DMS153 treated with DMSO at 0.1 percent for 48 hours (cell line): ENCODE measurements around the gene CUL1.
A peak's percentile ranks its signal among the peaks of the same experiment; 100 is the strongest.
"Not testable (repeated sequence)": the region's sequence is repeated elsewhere in the genome, so short reads cannot be mapped to it uniquely, and the experiment has no call there.

Source experiments
- DNase-seq: peaks from one replicate; lab custom pipeline; 2025; ENCODE audit not compliant: unreplicated experiment; lab: John Stamatoyannopoulos, UW

The CUL1 gene

DNA sequence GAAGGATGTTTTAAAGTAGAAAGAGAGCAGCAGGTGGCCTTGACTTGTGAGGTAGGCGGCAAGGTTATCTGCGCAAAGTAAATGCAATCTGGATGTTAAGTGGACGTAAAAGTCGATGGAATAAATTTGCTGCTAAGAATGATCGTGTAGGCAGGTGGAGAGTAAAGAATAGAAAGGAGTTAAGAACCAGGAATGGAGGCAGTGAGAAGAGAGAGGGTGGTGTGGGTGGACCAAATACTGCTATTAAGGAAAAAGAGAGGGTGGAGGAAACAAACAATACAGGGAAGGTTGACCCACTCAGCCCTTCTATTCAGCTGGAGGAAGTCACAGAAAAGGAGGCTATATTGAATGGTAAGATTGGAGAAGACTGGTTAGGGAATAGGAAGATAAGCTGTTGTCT, 1.9 kb upstream of the CUL1 start:
- no peak for DNase-seq

DNA sequence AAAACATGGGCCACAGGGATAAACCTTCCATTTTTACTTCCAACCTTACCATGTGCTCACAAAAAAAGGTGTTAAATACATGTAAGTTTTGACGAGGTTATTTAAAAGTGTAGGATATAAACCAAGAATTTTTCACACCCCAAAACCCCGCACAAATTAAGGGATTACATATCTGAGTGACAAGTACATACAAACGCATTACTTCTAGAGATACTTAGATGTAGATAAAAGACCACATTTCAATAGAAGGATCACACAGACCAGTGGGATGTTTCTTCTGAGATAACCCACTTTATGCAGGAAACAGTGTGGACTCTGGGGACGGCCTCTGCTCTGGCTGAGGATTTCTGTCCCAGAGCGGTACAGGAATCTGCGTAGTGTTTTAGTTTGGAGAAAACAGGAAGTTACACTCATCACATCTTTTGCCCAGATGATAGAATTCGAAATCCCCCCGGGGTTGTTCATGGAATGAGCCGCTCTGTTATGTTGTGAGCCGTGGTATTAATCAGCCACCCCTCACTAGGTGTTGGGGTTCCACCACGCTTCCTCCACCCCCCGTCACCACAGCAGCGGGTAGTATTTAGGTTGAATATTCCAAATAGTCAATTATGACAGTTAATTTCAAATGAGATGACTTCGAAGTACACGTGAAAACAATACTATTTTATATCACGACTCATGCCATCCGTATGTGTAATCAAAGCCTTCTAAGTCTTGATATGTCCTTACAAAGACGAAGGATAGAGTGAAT, 1.3 kb upstream of the CUL1 start:
- DNase-seq: no peak

DNA sequence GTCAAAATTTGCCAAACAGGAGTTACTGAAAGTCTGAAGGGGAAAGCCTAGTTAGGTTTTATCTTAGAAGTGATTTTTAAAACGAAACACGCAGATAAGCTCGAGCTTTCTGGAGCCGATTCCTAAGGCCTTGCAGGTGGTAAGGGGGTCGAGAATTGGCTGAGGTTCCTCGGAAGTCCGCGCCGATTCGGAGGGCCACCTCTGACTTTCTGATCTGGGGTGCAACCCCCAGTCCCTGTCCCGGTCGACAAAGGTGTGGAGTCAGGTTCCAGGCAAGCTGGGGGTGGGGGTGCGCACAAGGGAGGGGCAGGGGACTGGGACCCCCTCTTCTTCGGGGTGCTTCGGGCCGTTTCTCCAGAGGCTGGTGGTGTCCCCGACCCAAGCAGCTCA, 701 bp upstream of the CUL1 start:
- peak; percentile 10 for DNase-seq

DNA sequence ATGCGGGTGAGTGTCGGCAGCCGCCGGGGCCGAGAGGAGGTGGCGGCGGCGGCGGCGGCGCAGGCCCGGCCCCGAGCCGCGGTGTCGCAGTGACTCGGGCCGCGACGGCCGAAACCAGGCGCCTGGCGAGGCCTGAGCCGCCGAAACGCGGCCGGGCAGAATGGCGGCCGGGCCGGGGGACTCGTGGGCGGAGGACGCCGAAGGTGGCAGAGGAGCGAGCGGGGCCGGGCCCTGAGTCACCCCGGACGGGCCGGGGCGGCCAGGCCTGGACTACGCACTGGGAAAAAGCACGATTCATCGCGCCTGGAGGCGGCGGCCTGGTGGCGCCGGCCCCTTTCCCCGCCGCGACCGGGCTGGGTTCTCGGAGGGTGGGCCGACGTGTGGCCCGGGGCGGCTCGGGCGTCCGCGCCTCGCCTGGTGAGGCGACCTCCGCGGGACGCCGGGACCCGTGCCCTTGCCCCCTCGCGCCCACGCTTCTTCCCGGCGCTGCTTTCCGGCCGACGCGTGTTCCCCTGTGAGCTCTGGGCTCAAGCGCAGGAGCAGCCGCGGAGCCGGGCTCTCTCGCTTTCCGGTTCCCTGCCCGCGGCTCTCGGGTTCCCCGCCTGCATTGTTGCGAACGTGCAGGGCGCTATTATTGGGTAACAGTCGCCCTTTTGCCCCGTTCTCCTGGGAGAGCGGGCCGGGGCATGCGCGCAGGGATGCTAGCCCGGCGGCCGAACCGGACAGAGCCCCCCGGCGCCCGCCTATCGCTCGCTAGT, 500 bp downstream of the CUL1 start:
- no peak for DNase-seq

DNA sequence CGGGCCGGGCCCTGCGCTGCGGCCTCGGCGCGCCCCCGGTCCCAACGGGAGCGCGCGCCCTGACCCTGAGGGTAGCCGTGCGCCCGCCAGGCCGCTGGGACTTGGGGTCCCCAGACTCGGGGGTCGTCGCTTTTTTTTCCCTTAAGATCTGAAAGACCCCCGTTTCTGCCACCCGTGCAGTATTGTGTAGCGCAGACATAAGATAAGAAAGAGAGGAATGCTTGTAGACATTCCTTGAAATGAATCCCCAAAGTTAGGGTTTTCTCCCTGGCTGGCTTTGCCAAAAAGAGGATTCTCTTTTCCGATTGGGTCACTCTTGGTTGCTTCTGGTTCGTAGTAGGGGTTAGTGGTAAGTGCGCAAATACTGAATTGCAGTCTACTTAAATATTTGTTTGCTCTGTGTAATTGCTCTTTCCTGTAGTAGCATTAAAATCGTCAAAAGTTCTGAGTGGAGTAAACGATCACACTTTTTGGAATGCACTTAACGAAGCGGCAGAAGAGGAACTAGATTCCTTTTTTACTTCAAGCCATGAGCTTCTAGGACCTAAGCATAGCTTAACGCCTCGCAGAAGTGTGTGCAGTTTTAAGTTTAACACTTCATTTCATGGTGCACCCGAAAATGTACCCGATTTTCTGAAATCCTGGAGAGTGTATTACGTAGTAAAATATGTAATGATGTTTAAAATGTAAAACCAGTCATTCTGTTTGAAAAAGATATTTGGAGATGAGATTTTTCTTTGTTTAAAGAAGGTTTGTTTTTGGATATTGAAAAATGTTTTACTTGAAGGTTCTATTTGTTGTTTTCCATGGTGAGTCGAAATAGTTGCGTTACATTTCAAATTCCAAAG, 1.3 kb downstream of the CUL1 start:
- DNase-seq: no peak

DNA sequence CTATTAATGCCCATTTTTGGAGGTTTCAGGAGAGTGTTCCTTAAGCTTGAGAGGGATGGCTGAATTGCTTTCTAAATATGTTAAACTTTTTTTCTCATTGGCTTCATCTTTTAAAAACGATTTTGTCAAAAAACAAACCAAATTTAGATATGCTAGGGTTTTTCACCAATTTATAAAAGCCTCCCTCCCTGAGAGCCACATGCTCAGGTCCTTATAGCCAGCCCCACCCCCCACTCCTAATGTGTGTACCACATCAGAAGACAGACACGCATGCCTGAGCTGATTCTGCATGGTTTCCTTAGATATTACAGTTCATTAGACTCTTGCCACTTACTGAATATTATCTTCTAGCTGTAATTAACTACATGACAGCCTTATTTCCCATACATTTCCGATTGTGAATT, 2.0 kb downstream of the CUL1 start:
- no peak for DNase-seq

DNA sequence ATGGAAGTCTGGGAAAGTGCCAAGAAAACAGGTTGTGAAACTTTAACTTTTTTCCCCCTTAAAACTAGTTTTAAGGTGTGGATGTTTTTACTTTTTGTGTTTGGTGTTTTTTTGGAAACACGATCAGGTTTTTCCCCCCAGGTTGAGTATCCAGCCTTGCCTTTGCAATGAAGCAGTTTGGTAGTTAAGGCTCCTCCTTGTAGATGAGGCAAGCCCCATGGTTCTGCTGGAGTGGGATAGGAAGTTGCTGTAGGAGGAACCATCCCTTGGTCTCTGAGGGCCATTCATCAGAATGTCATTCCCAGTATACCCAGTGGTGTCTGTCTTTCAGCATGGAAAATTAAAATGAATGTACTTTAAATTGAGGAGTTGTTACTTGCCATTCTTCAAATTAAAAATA, 2.7 kb downstream of the CUL1 start:
- no peak for DNase-seq

DNA sequence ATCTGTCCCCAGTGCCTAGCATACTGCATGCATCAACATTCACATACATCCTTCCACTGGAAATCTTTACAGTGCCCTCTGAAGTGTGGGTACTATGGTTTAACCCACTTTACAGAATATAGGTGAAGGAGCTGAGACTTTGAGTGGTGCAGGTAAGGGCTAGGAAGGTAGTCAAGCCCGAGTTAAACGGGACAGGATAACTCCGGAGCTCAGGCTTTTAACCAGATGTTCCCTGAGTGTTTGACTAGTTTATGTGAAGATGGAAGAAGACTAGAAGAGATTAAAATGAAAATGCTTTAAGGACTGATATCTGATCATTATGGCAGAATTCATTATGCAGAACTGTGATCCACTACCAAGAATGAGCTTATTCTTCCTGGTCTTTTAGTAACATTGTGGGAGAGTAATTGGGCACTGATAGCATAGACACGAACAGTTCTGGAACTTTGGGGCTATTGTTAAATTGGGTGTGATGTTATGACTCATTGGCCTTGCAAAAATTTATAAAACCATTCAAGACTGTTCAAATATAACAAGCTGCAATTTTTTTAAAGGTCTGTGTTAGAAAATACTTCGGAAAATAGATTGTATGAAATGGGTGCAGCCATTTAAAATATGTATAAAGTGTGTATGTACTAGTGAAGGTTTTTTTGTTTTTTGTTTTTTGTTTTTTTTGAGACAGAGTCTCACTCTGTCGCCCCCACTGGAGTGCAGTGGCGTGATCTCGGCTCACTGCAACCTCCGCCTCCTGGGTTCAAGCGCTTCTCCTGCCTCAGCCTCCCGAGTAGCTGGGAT, 4.4 kb downstream of the CUL1 start:
- DNase-seq: no peak

DNA sequence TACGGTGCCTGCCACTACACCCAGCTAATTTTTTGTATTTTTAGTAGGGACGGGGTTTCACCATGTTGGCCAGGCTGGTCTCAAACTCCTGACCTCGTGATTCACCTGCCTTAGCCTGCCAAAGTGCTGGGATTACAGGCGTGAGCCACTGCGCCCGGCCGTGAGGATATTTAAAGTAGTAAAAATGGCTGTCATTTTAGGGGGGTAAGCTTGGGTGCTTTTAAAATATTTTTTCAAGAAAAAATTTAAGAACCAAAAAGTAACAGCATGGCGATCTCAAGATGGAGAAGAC, 4.9 kb downstream of the CUL1 start:
- not testable (repeated sequence) for DNase-seq

DNA sequence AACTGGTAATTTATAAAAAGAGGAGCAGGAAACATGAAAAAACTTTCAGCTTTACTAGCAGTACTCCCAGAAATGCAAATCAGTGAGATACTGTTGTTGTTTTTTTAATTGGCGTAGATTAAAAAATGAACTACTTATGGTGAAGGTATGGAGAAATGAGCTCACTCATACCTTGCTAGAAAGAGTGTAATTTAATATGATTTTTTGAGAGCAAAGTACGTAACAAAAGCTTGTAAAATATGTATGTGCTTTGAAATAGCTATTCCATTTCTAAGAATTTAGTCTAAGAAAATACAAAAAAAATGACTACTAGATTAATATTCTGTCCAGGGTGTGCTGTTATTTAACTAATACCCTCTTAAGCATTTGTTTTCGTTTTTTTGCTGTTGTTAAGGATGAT, 5.5 kb downstream of the CUL1 start:
- DNase-seq: no peak

DNA sequence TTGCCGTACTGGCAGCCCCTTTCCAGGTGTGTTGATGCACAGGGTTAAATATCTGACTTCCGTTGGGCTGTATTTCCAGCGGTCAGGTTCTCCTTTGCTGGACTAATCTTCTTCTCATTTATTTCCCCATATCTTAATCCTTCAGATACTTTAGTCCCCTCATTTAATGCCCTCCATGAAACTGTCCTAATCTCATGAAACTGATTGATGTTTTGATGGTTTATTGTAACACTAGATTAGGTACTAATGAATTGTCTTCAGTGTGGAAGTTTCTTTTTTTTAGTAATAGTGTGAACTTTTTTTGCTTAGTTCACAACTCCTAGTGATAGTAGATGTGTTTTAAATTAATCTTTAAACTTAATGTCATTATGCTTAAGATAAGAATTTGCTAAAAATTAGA, 6.3 kb downstream of the CUL1 start:
- DNase-seq: no peak

DNA sequence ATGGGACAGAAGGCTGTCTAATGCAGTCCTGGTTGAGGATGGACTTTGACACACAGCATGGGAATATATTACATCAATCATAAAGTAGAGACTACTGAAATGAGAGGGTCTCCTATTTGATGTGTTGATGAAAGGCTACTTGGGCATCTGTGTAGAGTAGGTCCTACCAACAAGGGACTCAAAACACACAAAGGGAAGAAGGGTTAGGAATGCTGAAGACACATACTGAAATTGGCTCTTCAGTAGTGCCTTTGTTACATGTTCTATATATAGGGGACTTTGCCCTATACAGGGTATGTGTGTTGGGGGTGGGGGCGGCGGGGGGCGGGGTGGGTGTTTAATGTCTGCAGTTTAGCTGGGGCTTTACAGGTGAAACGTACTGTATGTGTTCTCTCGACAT, 7.7 kb downstream of the CUL1 start:
- no peak for DNase-seq

DNA sequence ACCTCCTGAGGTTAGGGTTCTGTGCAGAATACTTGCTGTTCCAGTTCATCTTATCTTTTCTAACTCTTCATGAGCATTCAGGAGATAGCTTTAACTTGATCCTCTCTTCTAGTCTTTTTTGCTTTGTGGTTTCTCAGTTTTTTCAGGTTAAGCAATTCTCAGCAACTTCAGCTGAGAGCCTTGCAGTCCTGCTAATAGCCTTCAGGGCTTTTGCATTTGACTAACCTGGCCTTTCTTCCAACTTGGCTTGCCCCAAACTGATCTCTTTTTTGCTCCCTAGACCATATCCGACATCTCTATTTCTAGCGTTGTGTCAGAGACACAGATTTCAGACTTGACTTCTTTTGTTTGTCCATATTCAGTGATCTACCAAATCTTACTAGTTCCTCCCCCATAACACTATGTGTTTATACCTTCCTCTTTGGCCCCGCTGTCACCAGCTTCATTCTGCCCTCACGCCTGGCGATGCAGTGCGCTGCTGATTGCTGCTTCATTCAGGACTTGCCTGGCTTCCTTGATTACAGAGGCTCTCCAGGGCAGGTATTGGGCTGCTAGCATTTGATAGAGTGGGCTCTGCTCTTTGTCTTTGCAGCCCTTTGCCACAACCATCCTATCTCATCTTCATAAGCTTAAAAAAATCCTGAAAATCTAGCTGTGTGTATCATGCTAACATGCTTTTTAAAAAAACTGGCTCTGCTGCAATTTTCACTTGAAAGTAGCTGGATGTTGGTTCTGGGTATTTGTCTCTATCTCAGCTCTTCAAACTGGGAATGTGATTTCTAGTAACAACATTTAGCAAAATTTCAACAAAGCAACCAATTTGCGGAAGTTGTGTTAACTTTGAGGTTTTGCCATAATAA, 9.6 kb downstream of the CUL1 start:
- no peak for DNase-seq

DNA sequence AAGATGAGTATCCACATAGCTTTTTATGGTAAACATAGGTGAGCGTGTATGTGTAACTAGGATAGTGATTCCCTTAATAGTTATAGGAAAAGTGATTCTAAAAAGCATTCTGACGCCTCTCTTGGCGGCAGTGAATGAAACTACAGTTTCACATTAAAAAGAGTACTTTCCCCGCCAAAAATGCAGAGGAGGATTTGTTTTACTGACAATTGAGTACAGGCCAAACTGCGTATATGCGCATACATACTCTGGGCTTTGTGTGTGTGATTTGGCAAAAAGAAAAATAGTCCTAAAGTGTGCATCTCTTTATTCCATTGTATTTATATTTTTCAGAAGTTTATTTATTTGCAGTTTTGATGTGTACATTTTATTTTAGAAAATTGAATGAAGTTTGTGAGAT, 10.3 kb downstream of the CUL1 start:
- DNase-seq: no peak

DNA sequence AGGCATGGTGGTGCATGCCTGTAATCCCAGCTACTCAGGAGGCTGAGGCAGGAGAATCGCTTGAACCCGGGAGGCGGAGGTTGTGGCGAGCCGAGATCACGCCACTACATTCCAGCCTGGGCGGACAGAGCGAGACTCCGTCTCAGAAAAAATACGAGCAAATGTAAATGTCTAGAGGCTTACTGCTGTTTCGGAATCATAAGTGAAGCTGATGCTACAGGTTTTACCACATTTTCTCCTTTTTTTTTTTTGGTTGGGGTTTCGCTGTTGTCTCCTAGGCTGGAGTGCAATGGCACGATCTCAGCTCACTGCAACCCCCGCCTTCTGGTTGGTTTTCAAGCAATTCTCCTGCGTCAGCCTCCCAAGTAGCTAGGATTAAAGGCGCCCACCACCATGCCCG, 11.7 kb downstream of the CUL1 start:
- DNase-seq: not testable (repeated sequence)

DNA sequence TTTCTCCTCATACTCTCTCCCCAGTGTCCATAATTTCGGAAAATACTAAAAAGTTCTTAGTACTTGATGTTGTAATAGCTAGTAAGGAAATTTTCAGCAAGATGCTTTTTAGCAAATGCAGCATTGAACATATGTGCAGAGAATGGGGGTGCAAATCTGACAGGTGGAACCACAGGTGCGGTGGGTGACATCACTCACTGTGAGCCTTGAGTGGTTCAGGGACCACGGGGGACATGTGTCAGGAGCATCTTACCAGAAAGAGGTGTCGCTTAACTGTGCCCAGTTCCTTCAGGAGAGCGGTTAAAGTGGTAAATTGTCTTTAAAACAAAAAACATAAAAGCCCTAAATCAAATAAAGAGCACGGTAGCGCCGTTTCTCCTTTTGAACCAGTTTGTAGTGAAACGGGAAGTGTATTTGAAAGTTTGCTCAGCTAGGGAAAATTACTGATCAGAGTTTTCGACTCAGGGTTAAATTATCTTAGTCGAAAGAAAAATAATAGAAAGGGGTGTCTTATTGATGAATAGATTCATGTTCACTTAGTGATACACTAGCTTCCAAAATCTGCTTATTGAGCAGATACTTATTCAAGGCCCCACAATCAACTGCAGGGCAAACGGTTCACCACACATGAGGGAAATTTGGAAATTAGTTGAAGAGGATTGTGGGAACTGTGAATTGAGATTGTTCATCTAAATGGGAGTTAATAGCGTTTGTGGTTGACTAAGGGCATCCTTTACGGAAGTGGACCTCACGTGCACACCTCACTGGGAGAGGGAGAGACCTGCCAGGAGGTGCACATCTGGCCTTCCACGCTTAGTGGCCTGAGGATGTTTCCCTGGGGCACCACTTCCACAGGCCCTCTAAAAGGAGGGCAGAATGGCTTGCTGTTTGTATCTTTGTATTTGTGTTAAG, 12.7 kb downstream of the CUL1 start:
- DNase-seq: no peak

DNA sequence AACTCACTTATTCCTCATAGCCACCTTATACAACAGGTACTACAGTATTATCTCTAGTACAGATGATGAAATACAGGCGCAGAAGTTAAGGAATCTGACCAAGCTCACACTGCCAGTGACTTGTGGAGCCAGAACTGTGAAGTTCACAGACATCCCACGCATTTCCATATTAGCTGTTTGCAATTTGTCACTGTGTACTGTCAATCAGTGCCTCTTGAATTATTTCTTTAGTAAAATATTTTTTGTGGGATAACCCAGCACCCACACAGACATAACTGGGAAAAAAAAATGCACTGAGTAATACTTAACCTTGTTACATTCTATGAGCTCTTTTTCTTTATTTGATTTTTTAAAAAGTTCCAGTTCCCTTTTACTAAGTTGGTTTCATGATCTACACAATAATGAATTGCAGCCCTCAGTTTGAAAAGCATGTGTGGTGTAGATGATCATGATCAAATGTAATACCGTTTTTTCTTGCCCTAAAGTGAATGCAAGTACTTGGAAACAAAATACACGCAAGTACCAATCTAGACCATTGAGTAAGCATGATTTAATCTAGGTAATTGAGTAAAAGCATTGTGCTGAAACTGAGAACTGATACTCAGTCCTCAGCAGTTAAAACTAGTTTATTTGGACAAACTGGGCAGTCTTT, 14.1 kb downstream of the CUL1 start:
- DNase-seq: no peak

DNA sequence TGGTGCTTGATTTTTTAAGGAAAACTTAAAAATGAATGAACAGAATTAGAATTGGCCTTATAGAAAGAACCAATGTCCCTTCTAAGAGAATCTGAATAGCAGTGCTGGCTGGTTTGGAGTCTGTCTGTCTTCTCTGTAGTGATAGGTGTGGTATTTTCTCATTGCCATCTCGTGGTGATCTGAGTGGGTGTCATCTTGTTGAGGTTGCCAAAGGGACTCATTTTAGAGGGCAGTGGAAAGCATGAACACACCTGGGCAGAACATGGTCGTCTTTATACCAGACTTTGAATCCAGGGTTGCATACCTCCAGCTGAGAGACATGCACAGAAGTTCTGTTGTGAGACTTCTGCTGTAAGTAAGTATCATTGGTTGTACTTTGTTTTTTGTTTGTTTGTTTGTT, 15.8 kb downstream of the CUL1 start:
- no peak for DNase-seq

DNA sequence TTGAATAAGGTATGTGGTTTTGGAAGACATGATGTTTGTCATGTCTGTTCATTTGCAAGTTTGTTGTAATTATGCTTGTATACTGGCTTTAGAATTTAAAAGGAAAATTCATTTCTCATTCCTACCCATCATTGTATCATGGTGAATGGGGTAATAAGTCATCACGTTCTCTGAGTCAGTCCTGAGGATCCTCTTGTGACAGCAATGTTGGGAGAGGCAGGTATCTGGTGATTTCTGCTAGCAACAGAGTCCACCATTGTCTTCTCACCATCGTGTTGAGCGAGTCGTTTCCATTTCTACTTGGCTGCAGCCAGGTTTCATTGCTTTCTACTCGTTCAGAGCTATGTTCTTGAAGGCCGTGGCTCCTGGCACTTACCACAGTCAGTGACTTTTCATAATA, 16.3 kb downstream of the CUL1 start:
- no peak for DNase-seq
